NT2/D1 (cell line): Measurements from ENCODE around the gene TLCD1.

Source experiments
- SUZ12 ChIP-seq: IDR thresholded peaks from 2 replicates; pipeline ENCODE4 v1.6.1; 2011; ENCODE audit not compliant: insufficient read length, insufficient read depth; ENCODE audit errors: extremely low read depth
- YY1 ChIP-seq: IDR thresholded peaks from 2 replicates; pipeline ENCODE4 v1.6.1; 2011; ENCODE audit not compliant: insufficient read length, insufficient read depth
- ZNF274 ChIP-seq: IDR thresholded peaks from 2 replicates; pipeline ENCODE4 v1.6.1; 2011; ENCODE audit warnings: mild to moderate bottlenecking, low read depth, low read length

DNA sequence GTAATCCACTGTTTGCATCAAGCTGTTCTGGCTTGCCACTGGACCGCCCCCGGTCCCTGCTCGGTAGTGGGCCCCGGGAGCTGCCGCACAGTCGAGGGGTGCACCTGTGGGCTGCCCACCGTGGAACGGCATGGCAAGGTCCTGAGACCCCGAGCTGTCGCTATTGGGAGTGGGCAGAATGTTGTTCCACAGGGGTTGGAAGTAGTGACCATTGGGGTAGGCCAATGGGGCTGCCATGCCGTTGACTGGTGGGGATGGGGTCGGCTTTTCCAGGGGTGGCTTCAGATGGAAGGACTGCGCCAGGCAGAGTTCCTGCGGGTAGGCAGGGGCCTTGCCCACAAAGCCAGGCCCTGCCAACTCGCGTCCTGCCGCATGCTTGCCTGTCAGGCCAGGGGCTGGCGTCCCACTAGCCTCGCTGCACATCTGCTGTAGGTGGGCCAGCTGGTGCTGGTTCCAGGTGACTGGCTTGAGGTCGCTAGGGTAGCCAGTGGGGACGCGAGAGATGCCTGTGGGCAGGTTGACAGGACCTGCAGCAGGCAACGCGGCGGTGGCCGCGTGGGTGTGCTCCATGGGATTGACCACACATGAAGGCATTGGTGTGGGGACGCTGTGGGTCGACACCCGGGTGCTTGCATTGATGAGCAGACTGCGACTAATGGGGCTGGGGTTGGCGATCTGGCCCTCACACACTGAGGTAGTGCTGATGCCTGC, 32.5 kb upstream of the TLCD1 start:
- TF ChIP-seq YY1 (no peak), ZNF274 (no peak), SUZ12 (no peak)
